Measurements from ENCODE around the gene KIF26B.

The KIF26B gene

DNA sequence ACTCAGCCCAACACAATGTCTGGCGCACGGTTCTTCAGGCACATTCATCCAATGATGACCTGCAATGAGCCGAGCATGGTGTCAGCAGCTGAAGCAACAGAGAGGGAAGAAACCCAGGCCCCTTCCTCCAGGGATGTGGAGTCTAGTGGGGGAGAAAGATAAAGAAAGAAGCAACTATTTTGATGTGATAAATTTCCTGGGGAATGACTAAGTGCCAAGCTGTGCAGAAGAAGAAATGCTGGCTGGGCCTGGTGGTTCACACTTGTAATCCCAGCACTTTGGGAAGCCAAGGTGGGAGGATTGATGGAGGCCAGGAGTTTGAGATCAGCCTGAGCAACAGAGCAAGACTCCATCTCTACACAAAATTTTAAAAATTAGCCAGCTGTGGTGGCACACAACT, 561.8 kb downstream of the KIF26B start:
- Histone ChIP-seq H3K27me3 (ENCODE audit: insufficient read depth, low read length) (no peaks in the 10 kb centered on the region), H3F3A (ENCODE audit: insufficient read depth, low read length) (no peaks in the 10 kb centered on the region), H3K9me3 (ENCODE audit: low read length) (no peaks in the 10 kb centered on the region), H3K4me3 (ENCODE audit: low read depth, low read length, poor library complexity, severe bottlenecking) (no peak overlapping the region), H4K20me1 (ENCODE audit: insufficient read depth, low read length) (no peaks in the 10 kb centered on the region), H2AFZ (ENCODE audit: low read length) (no peak overlapping the region), H3K9ac (ENCODE audit: low read length) (no peak overlapping the region), H3K27ac (ENCODE audit: low read depth, low read length, poor library complexity, severe bottlenecking) (no peak overlapping the region), H3K79me2 (ENCODE audit: insufficient read depth, low read length) (no peaks in the 10 kb centered on the region), H3K9me2 (ENCODE audit: low read depth, low read length) (no peaks in the 10 kb centered on the region), H3K4me2 (ENCODE audit: low read length) (no peak overlapping the region), H3K4me1 (ENCODE audit: insufficient read depth, low read length, severe bottlenecking) (no peaks in the 10 kb centered on the region), H3K36me3 (ENCODE audit: insufficient read depth, low read length) (no peaks in the 10 kb centered on the region)
- TF ChIP-seq EZH2 (IDR thresholded peaks at IDR 0.05; ENCODE audit: borderline replicate concordance, low read length): no peak
- TF ChIP-seq, protein P1, sequence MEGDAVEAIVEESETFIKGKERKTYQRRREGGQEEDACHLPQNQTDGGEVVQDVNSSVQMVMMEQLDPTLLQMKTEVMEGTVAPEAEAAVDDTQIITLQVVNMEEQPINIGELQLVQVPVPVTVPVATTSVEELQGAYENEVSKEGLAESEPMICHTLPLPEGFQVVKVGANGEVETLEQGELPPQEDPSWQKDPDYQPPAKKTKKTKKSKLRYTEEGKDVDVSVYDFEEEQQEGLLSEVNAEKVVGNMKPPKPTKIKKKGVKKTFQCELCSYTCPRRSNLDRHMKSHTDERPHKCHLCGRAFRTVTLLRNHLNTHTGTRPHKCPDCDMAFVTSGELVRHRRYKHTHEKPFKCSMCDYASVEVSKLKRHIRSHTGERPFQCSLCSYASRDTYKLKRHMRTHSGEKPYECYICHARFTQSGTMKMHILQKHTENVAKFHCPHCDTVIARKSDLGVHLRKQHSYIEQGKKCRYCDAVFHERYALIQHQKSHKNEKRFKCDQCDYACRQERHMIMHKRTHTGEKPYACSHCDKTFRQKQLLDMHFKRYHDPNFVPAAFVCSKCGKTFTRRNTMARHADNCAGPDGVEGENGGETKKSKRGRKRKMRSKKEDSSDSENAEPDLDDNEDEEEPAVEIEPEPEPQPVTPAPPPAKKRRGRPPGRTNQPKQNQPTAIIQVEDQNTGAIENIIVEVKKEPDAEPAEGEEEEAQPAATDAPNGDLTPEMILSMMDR (IDR thresholded peaks at IDR 0.05; ENCODE audit: low read length): no peak

DNA sequence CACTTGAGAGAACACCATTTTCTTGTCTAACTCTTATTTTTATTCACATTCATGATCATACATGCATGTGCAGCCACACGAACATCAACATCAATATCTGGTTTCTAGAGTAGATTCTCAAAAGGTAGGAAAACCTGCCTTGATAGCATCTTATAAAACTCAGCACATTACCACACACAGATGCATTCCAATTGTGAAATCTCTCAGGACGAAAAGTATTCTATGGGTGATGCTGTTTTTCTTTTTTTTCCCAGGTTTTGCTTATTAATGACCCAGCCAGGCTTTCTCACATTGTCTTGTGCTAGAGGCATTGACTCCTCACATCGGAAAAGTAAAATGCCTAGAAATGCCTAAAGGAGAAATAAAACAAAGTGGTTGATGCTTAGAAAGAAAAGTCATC, 562.8 kb downstream of the KIF26B start:
- H4K20me1 ChIP-seq (ENCODE audit: insufficient read depth, low read length): no peaks in the 10 kb centered on the region
- no peaks in the 10 kb centered on the region for H3K4me1 ChIP-seq (ENCODE audit: insufficient read depth, low read length, severe bottlenecking)
- H2AFZ ChIP-seq (ENCODE audit: low read length): no peak overlapping the region
- no peaks in the 10 kb centered on the region for H3K36me3 ChIP-seq (ENCODE audit: insufficient read depth, low read length)
- no peaks in the 10 kb centered on the region for H3K9me3 ChIP-seq (ENCODE audit: low read length)
- TF ChIP-seq, protein P1 (IDR thresholded peaks at IDR 0.05; ENCODE audit: low read length): no peak
- no peak for TF ChIP-seq EZH2 (IDR thresholded peaks at IDR 0.05; ENCODE audit: borderline replicate concordance, low read length)
- no peak overlapping the region for H3K27ac ChIP-seq (ENCODE audit: low read depth, low read length, poor library complexity, severe bottlenecking)
- no peaks in the 10 kb centered on the region for H3F3A ChIP-seq (ENCODE audit: insufficient read depth, low read length)
- no peaks in the 10 kb centered on the region for H3K9me2 ChIP-seq (ENCODE audit: low read depth, low read length)
- H3K79me2 ChIP-seq (ENCODE audit: insufficient read depth, low read length): no peaks in the 10 kb centered on the region
- no peak overlapping the region for H3K9ac ChIP-seq (ENCODE audit: low read length)
- no peak overlapping the region for H3K4me2 ChIP-seq (ENCODE audit: low read length)
- H3K27me3 ChIP-seq (ENCODE audit: insufficient read depth, low read length): no peaks in the 10 kb centered on the region
- H3K4me3 ChIP-seq (ENCODE audit: low read depth, low read length, poor library complexity, severe bottlenecking): no peak overlapping the region

DNA sequence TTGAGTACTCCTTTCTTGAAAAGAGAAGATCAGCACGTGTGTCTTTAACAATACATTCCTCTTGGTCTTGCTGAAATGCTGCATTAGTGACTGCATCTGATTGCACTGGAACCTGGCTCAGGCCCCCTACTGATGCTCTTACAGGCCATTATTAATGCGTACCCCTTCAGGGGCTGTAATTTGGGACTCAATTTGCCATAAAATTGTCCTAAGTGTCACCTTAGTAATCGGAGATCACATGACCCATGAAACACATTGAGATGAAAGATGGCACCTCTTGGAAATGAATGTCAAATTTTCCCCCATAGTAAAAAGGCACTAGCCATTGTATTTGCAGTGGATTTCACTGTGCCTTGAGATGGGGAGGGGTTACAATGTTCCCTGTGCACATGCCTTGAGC, 563.3 kb downstream of the KIF26B start:
- no peaks in the 10 kb centered on the region for H3K4me1 ChIP-seq (ENCODE audit: insufficient read depth, low read length, severe bottlenecking)
- no peaks in the 10 kb centered on the region for H3K79me2 ChIP-seq (ENCODE audit: insufficient read depth, low read length)
- no peaks in the 10 kb centered on the region for H3F3A ChIP-seq (ENCODE audit: insufficient read depth, low read length)
- H2AFZ ChIP-seq (ENCODE audit: low read length): no peak overlapping the region
- no peak overlapping the region for H3K27ac ChIP-seq (ENCODE audit: low read depth, low read length, poor library complexity, severe bottlenecking)
- no peaks in the 10 kb centered on the region for H3K27me3 ChIP-seq (ENCODE audit: insufficient read depth, low read length)
- no peaks in the 10 kb centered on the region for H4K20me1 ChIP-seq (ENCODE audit: insufficient read depth, low read length)
- no peaks in the 10 kb centered on the region for H3K9me3 ChIP-seq (ENCODE audit: low read length)
- TF ChIP-seq, protein P1 (IDR thresholded peaks at IDR 0.05; ENCODE audit: low read length): no peak
- no peak for TF ChIP-seq EZH2 (IDR thresholded peaks at IDR 0.05; ENCODE audit: borderline replicate concordance, low read length)
- H3K9ac ChIP-seq (ENCODE audit: low read length): no peak overlapping the region
- H3K4me2 ChIP-seq (ENCODE audit: low read length): no peak overlapping the region
- H3K9me2 ChIP-seq (ENCODE audit: low read depth, low read length): no peaks in the 10 kb centered on the region
- H3K36me3 ChIP-seq (ENCODE audit: insufficient read depth, low read length): no peaks in the 10 kb centered on the region
- H3K4me3 ChIP-seq (ENCODE audit: low read depth, low read length, poor library complexity, severe bottlenecking): no peak overlapping the region
